SK-N-SH treated with all-trans-retinoic acid at 6 μM for 48 hours (cell line): ENCODE results near the gene DMAP1.

Experiments
- ATAC-seq: fragments of 200-7000 bp; cut with Tn5 transposase; 3 replicates; pipeline ENCODE4 v1.9.1; 2020; ENCODE audit warnings: mild to moderate bottlenecking, moderate library complexity
- ARNTL ChIP-seq: fragments of 450-650 bp; formaldehyde crosslinking; IDR thresholded peaks from 2 replicates; pipeline ENCODE4 v1.5.0; 2020; ENCODE audit warnings: low read depth, mild to moderate bottlenecking, moderate library complexity, borderline replicate concordance
- BACH2 ChIP-seq: fragments of 250-450 bp; sonication (Bioruptor Pico); IDR thresholded peaks from 2 replicates; pipeline ENCODE4 v1.9.0; 2021; ENCODE audit warnings: mild to moderate bottlenecking, borderline replicate concordance
- ESRRG ChIP-seq: fragments of 250-450 bp; sonication (Bioruptor Pico); IDR thresholded peaks from 2 replicates; pipeline ENCODE4 v1.6.1; 2021; ENCODE audit warnings: mild to moderate bottlenecking
- GLIS3 ChIP-seq: fragments of 250-450 bp; sonication (Bioruptor Pico); IDR thresholded peaks from 2 replicates; pipeline ENCODE4 v1.5.0; 2020; ENCODE audit warnings: mild to moderate bottlenecking, moderate library complexity
- ISL1 ChIP-seq: fragments of 250-450 bp; sonication (Bioruptor Pico); IDR thresholded peaks from 2 replicates; pipeline ENCODE4 v2.1.2; 2022; ENCODE audit warnings: mild to moderate bottlenecking, moderate library complexity
- OSR1 ChIP-seq: fragments of 250-450 bp; sonication (Bioruptor Pico); IDR thresholded peaks from 2 replicates; pipeline ENCODE4 v1.8.0; 2022; ENCODE audit warnings: moderate library complexity, mild to moderate bottlenecking, inconsistent platforms
- POU6F1 ChIP-seq: fragments of 250-450 bp; sonication (Bioruptor Pico); IDR thresholded peaks from 2 replicates; pipeline ENCODE4 v1.8.0; 2021; ENCODE audit warnings: low read depth, mild to moderate bottlenecking, moderate library complexity, borderline replicate concordance
- PPARA ChIP-seq: fragments of 250-450 bp; sonication (Bioruptor Pico); IDR thresholded peaks from 2 replicates; pipeline ENCODE4 v1.5.0; 2020; ENCODE audit warnings: mild to moderate bottlenecking, borderline replicate concordance
- RARB ChIP-seq: fragments of 250-450 bp; sonication (Bioruptor Pico); IDR thresholded peaks from 2 replicates; pipeline ENCODE4 v1.8.0; 2021; ENCODE audit warnings: mild to moderate bottlenecking, moderate library complexity
- SNAI2 ChIP-seq: fragments of 250-450 bp; sonication (Bioruptor Pico); IDR thresholded peaks from 2 replicates; pipeline ENCODE4 v1.5.0; 2020; ENCODE audit warnings: mild to moderate bottlenecking, moderate library complexity
- TCF4 ChIP-seq: fragments of 250-450 bp; sonication (Bioruptor Pico); IDR thresholded peaks from 2 replicates; pipeline ENCODE4 v1.8.0; 2021; ENCODE audit warnings: mild to moderate bottlenecking, moderate library complexity, borderline replicate concordance
- TOX ChIP-seq: fragments of 250-450 bp; sonication (Bioruptor Pico); IDR thresholded peaks from 2 replicates; pipeline ENCODE4 v1.8.0; 2021; ENCODE audit warnings: mild to moderate bottlenecking, moderate library complexity, borderline replicate concordance
- ZC3H10 ChIP-seq: fragments of 250-450 bp; sonication (Bioruptor Pico); IDR thresholded peaks from 2 replicates; pipeline ENCODE4 v1.5.1; 2021; ENCODE audit warnings: mild to moderate bottlenecking, moderate library complexity
- ZFP3 ChIP-seq: fragments of 250-450 bp; sonication (Bioruptor Pico); IDR thresholded peaks from 2 replicates; pipeline ENCODE4 v1.5.0; 2020; ENCODE audit warnings: mild to moderate bottlenecking, moderate library complexity
- ZFP30 ChIP-seq: fragments of 450-650 bp; formaldehyde crosslinking; IDR thresholded peaks from 2 replicates; pipeline ENCODE4 v1.5.0; 2022; ENCODE audit warnings: mild to moderate bottlenecking, moderate library complexity
- ZNF70 ChIP-seq: fragments of 450-650 bp; formaldehyde crosslinking; IDR thresholded peaks from 2 replicates; pipeline ENCODE4 v1.5.0; 2020; ENCODE audit warnings: mild to moderate bottlenecking, moderate library complexity
- ZNF8 ChIP-seq: fragments of 450-650 bp; formaldehyde crosslinking; IDR thresholded peaks from 2 replicates; pipeline ENCODE4 v1.5.0; 2020; ENCODE audit warnings: mild to moderate bottlenecking, moderate library complexity
- TF ChIP-seq, protein P1 (sequence below): fragments of 250-450 bp; sonication (Bioruptor Pico); IDR thresholded peaks from 2 replicates; pipeline ENCODE4 v1.8.0; 2020; ENCODE audit warnings: mild to moderate bottlenecking, moderate library complexity, borderline replicate concordance
- TF ChIP-seq, protein P2 (sequence below): fragments of 250-450 bp; sonication (Bioruptor Pico); IDR thresholded peaks from 2 replicates; pipeline ENCODE4 v1.5.1; 2021; ENCODE audit warnings: mild to moderate bottlenecking, moderate library complexity
- TF ChIP-seq, protein P3 (sequence below): fragments of 250-450 bp; sonication (Bioruptor Pico); IDR thresholded peaks from 2 replicates; pipeline ENCODE4 v1.5.0; 2020; ENCODE audit warnings: mild to moderate bottlenecking, moderate library complexity
- TF ChIP-seq, protein P4 (sequence below): fragments of 250-450 bp; sonication (Bioruptor Pico); IDR thresholded peaks from 2 replicates; pipeline ENCODE4 v1.5.1; 2020; ENCODE audit warnings: low read depth, mild to moderate bottlenecking, moderate library complexity

DMAP1 gene

DNA sequence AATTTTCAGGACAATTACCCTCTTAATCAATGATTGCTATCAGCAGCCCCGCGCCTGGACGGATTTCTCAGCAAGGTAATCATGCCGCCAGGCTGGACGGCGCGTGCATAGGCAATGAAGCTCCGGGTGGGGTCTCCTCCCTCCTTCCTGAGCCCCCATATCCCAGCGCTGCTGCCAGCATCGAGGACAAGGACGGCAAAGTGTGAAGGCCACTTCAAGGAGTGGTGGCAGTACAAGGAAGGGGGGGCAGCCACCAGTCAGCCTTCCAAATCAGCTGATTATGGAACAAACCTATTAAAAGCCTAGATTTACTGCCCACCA, 51.1 kb downstream of the DMAP1 start:
- no peak for ATAC-seq
- TF ChIP-seq, protein P1, sequence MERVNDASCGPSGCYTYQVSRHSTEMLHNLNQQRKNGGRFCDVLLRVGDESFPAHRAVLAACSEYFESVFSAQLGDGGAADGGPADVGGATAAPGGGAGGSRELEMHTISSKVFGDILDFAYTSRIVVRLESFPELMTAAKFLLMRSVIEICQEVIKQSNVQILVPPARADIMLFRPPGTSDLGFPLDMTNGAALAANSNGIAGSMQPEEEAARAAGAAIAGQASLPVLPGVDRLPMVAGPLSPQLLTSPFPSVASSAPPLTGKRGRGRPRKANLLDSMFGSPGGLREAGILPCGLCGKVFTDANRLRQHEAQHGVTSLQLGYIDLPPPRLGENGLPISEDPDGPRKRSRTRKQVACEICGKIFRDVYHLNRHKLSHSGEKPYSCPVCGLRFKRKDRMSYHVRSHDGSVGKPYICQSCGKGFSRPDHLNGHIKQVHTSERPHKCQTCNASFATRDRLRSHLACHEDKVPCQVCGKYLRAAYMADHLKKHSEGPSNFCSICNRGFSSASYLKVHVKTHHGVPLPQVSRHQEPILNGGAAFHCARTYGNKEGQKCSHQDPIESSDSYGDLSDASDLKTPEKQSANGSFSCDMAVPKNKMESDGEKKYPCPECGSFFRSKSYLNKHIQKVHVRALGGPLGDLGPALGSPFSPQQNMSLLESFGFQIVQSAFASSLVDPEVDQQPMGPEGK (CRISPR knock-in tag) = no peak
- TF ChIP-seq SNAI2 (CRISPR knock-in tag) (no peak), TCF4 (no peak), ZFP30 (CRISPR knock-in tag) (no peak), OSR1 (no peak), ZFP3 (no peak), GLIS3 (CRISPR knock-in tag) (no peak), TOX (CRISPR knock-in tag) (no peak), POU6F1 (CRISPR knock-in tag) (no peak), ZNF70 (CRISPR knock-in tag) (no peak), ESRRG (CRISPR knock-in tag) (no peak), RARB (CRISPR knock-in tag) (no peak)
- TF ChIP-seq, protein P2, sequence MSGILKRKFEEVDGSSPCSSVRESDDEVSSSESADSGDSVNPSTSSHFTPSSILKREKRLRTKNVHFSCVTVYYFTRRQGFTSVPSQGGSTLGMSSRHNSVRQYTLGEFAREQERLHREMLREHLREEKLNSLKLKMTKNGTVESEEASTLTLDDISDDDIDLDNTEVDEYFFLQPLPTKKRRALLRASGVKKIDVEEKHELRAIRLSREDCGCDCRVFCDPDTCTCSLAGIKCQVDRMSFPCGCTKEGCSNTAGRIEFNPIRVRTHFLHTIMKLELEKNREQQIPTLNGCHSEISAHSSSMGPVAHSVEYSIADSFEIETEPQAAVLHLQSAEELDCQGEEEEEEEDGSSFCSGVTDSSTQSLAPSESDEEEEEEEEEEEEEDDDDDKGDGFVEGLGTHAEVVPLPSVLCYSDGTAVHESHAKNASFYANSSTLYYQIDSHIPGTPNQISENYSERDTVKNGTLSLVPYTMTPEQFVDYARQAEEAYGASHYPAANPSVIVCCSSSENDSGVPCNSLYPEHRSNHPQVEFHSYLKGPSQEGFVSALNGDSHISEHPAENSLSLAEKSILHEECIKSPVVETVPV (CRISPR knock-in tag) = no peak
- TF ChIP-seq, protein P3, sequence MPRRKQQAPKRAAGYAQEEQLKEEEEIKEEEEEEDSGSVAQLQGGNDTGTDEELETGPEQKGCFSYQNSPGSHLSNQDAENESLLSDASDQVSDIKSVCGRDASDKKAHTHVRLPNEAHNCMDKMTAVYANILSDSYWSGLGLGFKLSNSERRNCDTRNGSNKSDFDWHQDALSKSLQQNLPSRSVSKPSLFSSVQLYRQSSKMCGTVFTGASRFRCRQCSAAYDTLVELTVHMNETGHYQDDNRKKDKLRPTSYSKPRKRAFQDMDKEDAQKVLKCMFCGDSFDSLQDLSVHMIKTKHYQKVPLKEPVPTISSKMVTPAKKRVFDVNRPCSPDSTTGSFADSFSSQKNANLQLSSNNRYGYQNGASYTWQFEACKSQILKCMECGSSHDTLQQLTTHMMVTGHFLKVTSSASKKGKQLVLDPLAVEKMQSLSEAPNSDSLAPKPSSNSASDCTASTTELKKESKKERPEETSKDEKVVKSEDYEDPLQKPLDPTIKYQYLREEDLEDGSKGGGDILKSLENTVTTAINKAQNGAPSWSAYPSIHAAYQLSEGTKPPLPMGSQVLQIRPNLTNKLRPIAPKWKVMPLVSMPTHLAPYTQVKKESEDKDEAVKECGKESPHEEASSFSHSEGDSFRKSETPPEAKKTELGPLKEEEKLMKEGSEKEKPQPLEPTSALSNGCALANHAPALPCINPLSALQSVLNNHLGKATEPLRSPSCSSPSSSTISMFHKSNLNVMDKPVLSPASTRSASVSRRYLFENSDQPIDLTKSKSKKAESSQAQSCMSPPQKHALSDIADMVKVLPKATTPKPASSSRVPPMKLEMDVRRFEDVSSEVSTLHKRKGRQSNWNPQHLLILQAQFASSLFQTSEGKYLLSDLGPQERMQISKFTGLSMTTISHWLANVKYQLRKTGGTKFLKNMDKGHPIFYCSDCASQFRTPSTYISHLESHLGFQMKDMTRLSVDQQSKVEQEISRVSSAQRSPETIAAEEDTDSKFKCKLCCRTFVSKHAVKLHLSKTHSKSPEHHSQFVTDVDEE (CRISPR knock-in tag) = no peak

GRCh38 chr1:44265656-44266358, 52.5 kb downstream of the DMAP1 start:
- no peak for TF ChIP-seq ZNF8 (CRISPR knock-in tag)
- no peak for TF ChIP-seq ISL1 (CRISPR knock-in tag)
- no peak for ATAC-seq

DNA sequence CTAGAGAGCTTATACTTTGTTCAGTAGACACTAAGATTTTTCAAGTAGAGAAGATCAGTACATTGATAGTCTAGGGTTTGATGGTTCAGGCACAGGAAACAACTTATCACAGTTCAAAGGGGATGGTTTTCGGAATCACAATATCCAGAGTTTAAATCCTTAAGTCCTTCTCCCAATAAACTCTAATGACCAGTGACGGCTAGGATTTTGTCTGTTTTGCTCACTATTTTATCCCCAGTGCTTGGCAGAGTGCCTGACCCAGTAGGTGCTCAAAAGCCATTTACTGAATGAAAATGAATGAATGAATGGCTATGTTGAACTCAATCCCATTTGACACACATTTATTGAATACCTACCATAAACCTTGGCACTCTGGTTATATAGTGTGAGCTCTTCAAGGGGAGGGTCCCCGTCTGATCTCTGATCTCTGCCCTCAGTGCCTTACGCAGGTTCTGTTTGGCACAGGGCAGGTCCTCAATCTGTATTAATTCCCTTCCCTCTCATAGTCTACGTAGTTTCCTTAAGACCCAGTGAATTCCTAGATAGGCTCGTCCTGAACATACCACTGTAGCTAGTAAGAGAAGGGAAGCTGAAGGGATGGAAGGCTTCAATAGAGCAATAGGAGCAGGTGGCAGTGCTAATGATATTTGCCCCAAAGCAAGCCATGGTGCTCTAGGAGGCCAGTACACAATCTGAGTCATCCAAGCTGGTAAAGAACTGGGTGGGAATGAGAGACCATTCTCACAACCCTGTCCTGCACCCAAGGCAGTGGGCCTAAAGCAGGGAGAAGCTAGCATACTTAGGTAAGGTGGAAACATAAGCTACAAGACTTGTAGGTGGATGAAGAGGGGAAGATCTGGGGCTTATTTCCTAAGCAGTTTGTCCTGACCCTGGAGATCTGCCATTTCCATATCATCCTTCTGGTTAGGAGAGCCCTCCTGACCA, 53.4 kb downstream of the DMAP1 start:
- no peak for ATAC-seq
- TF ChIP-seq SNAI2 (CRISPR knock-in tag) (no peak), BACH2 (no peak), PPARA (CRISPR knock-in tag) (no peak), TOX (CRISPR knock-in tag) (no peak), ESRRG (CRISPR knock-in tag) (no peak), ZNF8 (CRISPR knock-in tag) (no peak), ZFP3 (no peak), POU6F1 (CRISPR knock-in tag) (no peak), ZC3H10 (CRISPR knock-in tag) (no peak), RARB (CRISPR knock-in tag) (no peak), ZFP30 (CRISPR knock-in tag) (no peak), ARNTL (CRISPR knock-in tag) (no peak)
- TF ChIP-seq, protein P2 (CRISPR knock-in tag) = no peak
- TF ChIP-seq, protein P4, sequence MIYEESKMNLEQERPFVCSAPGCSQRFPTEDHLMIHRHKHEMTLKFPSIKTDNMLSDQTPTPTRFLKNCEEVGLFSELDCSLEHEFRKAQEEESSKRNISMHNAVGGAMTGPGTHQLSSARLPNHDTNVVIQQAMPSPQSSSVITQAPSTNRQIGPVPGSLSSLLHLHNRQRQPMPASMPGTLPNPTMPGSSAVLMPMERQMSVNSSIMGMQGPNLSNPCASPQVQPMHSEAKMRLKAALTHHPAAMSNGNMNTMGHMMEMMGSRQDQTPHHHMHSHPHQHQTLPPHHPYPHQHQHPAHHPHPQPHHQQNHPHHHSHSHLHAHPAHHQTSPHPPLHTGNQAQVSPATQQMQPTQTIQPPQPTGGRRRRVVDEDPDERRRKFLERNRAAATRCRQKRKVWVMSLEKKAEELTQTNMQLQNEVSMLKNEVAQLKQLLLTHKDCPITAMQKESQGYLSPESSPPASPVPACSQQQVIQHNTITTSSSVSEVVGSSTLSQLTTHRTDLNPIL (CRISPR knock-in tag) = no peak
- TF ChIP-seq, protein P1 (CRISPR knock-in tag) = no peak
